Transverse colon (tissue), 4 donors: ENCODE results near the gene POU5F2. TPM values are rescaled to one million over a fixed set of nuclear protein-coding genes. Genes with fewer than 3 reads are reported as not detected.

ENCODE experiments used
- DNase-seq: peaks from one replicate; pipeline ENCODE4 v3.0.0-alpha.2; 2019
- H3K27ac ChIP-seq, 4 donors: fragments of 200-600 bp; sonication (generic); 2 replicates each; pipeline ENCODE4 v1.5.1; 2016 to 2018; ENCODE audit warnings: inconsistent platforms in 4 of 4
- H3K27me3 ChIP-seq: fragments of 200-600 bp; sonication (generic); 2 replicates; pipeline ENCODE4 v1.5.1; 2017; ENCODE audit warnings: inconsistent platforms
- H3K36me3 ChIP-seq, 4 donors: fragments of 200-600 bp; sonication (generic); 2 replicates each; pipeline ENCODE4 v1.5.1; 2017 to 2019; ENCODE audit warnings: inconsistent platforms in 4 of 4
- H3K4me1 ChIP-seq, 4 donors: fragments of 200-600 bp; sonication (generic); 2 replicates each; pipeline ENCODE4 v1.5.1; 2017 to 2020; ENCODE audit warnings: inconsistent platforms in 4 of 4
- H3K4me3 ChIP-seq, 4 donors: fragments of 200-600 bp; sonication (generic); 1 replicate in 1 of 4; 2 replicates in 3 of 4; pipeline versions ENCODE4 v1.5.1 to v1.6.1; 2017 to 2019; ENCODE audit warnings: inconsistent platforms in 4 of 4
- H3K9me3 ChIP-seq, 2 donors: fragments of 200-600 bp; sonication (generic); 2 replicates each; pipeline ENCODE4 v1.5.1; 2017 to 2019; ENCODE audit warnings: inconsistent platforms in 2 of 2
- EP300 ChIP-seq: sonication (generic); formaldehyde crosslinking; IDR thresholded peaks from one replicate; pipeline ENCODE4 v1.6.1; 2017; ENCODE audit warnings: antibody characterized with exemption, low read depth
- POLR2A ChIP-seq: fragments of 450-650 bp; IDR thresholded peaks from one replicate; pipeline ENCODE4 v1.6.1; 2016; ENCODE audit warnings: antibody characterized with exemption, mild to moderate bottlenecking, moderate library complexity
- POLR2AphosphoS5 ChIP-seq, 3 donors: sonication (generic); formaldehyde crosslinking; IDR thresholded peaks; one replicate each; pipeline ENCODE4 v1.6.1; 2016; ENCODE audit warnings: antibody characterized with exemption in 3 of 3
- WGBS, 2 donors: methylation state at CpG; one replicate each; pipeline ENCODE4 v1.1.5; 2018; ENCODE audit warnings: low coverage in 1 of 2; 5-methylcytosine and 5-hydroxymethylcytosine counted together
- in situ Hi-C, 4 donors: fragments of 200-750 bp; cut with MboI; loops; one replicate each; pipeline versions ENCODE4 v1.15.0 to v1.15.1; 2017; ENCODE audit warnings: low sequenced_read_pairs in 3 of 4, low pct_ligation_motif_present in 1 of 4, low pct_unique_long_range_greater_than_20kb in 1 of 4
- intact Hi-C: fragments of 100-400 bp; cut with DNase I; formaldehyde crosslinking; loops from one replicate; pipeline ENCODE4 v1.15.1; 2023; ENCODE audit warnings: low total_unique reads
- total RNA-seq, 4 donors: library from RNA; depleted of rRNA; stranded (reverse); fragments of >200 nt; gene quantifications; one replicate each; pipeline ENCODE4 v1.1.0, GENCODE V29; 2016
- TF ChIP-seq, protein P1 (sequence below), 5 experiments: fragments of 200-600 bp in 3 of 5; fragments of 450-650 bp in 2 of 5; sonication (generic) in 3 of 5; IDR thresholded peaks; 1 replicate in 2 of 5; 2 replicates in 3 of 5; pipeline ENCODE4 v1.5.1; 2016 to 2017; ENCODE audit warnings: antibody characterized with exemption in 5 of 5, inconsistent platforms in 3 of 5, mild to moderate bottlenecking in 2 of 5, moderate library complexity in 1 of 5

The POU5F2 gene
- 1 to 10 TPM; 1.1 to 7.8 (median 4.0) TPM for total RNA-seq

- Histone ChIP-seq H3K4me1 (no peaks in the 10 kb centered on the region), H3K9me3 (no peaks in the 10 kb centered on the region), H3K4me3 (no peak within 1 kb of the TSS), H3K27me3 (no peaks in the 10 kb centered on the region), H3K27ac (no peak within 1 kb of the TSS), H3K36me3 (no peaks in the 10 kb centered on the region)
- WGBS, 2 donors, result 94% methylated on average over 20 of the region's 29 CpGs; no CpG with 5 or more reads in 1 of the 2 donors
- TF ChIP-seq EP300 (no peak), POLR2AphosphoS5 (IDR thresholded peaks at IDR 0.05) (no peak), POLR2A (no peak)
- TF ChIP-seq, protein P1, sequence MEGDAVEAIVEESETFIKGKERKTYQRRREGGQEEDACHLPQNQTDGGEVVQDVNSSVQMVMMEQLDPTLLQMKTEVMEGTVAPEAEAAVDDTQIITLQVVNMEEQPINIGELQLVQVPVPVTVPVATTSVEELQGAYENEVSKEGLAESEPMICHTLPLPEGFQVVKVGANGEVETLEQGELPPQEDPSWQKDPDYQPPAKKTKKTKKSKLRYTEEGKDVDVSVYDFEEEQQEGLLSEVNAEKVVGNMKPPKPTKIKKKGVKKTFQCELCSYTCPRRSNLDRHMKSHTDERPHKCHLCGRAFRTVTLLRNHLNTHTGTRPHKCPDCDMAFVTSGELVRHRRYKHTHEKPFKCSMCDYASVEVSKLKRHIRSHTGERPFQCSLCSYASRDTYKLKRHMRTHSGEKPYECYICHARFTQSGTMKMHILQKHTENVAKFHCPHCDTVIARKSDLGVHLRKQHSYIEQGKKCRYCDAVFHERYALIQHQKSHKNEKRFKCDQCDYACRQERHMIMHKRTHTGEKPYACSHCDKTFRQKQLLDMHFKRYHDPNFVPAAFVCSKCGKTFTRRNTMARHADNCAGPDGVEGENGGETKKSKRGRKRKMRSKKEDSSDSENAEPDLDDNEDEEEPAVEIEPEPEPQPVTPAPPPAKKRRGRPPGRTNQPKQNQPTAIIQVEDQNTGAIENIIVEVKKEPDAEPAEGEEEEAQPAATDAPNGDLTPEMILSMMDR (IDR thresholded peaks at IDR 0.05), result no peak
- in situ Hi-C loops, result no loop called here
- intact Hi-C loops, result no loop called here
- DNase-seq, result no peak
Measured at GRCh38 chr5:93741136-93741811, at the start of gene POU5F2. Gene POU5F2 (minus strand): TSS chr5:93741600. CDS start chr5:93741563, 37 bp downstream.

DNA sequence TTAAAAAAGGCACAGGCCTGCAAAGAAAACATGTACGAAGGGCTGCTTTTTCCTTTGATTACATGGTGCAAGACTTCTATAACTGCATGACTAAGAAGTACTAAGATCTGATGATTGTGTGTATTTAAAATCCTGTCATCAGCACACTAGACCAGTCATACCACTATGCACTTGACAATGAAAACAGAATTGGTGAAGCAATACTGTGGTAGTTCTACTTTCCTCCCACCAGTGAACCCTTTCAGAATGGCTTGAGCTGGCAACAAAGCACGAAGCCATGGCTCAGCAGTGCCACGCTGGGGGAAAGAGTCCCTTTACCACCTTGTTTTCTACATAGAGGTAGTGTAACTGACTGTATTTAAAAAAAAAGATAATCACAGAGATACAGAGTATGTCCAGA lies 49.0 kb upstream of the POU5F2 start:
- Histone ChIP-seq H3K36me3 (no peaks in the 10 kb centered on the region), H3K27ac (no peak overlapping the region), H3K9me3 (no peaks in the 10 kb centered on the region), H3K4me1 (peaks cover 0 to 4% (median 0%) of the 10 kb centered on the region in 4 donors), H3K27me3 (no peaks in the 10 kb centered on the region), H3K4me3 (no peak overlapping the region)
- 93 to 97% methylated on average over 3 of the region's 3 CpGs for WGBS, 2 donors
- no peak for TF ChIP-seq EP300
- TF ChIP-seq POLR2A, result no peak
- TF ChIP-seq, protein P1 (IDR thresholded peaks at IDR 0.05), result no peak
- TF ChIP-seq POLR2AphosphoS5 (IDR thresholded peaks at IDR 0.05), result no peak
- DNase-seq, result no peak
- in situ Hi-C loops (loop anchor here (10.0 to 25.0 kb wide), 3 partner anchors 176 to 203 kb away; partner anchors contain the start of genes NR2F1 (in 1 of the 4) and NR2F1-AS1 (in 1 of the 4)), intact Hi-C loops (no loop called here)

DNA sequence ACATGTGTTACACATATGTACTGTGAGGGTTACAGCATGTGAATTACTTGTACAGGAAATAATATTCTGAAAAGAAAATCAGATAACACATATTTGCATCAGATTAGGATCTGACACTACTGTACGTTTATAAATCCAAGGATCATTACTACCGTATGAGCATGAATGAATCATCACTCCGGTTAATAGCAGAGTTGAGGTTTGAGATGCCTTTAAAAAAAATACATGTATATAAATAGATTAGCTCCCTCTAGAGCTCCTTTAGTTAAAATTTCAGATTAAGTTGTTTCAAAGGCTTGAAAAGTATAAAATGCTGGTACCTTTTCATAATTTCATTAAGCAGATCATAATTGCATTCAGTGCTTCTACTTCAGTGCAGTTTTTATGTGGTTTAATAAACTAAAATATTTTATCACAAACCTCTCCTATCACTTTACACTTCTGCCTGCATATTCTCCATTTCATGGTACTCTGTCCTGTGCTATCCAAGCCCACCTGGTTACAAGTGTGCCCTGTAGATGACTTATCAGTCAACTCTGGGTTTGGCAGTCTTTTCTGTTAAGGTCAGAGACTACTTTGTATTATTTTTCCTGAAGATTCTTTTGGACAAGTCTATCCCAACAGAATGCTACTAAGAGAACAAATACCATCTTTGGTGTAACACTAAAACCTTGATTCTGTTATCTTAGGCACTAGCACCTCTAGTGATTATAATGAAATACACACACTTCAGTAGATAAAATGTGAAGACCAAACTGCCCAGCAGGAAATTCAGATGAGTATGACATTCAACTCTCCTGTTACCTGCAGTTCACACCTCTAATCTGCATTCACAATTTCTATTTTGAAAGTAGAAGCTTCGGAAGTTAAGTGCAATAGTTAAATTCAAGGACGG lies 48.0 kb upstream of the POU5F2 start:
- Histone ChIP-seq H3K27me3 (no peaks in the 10 kb centered on the region), H3K4me1 (peaks cover 0 to 4% (median 0%) of the 10 kb centered on the region in 4 donors), H3K9me3 (no peaks in the 10 kb centered on the region), H3K36me3 (no peaks in the 10 kb centered on the region), H3K4me3 (no peak overlapping the region), H3K27ac (no peak overlapping the region)
- in situ Hi-C loops, result loop anchor here (10.0 to 25.0 kb wide), 3 partner anchors 175 to 202 kb away; partner anchors contain the start of genes NR2F1 (in 1 of the 4) and NR2F1-AS1 (in 1 of the 4)
- WGBS, 2 donors, result 73 to 75% methylated on average over 4 to 5 of the region's 5 CpGs
- no peak for DNase-seq
- TF ChIP-seq, protein P1 (IDR thresholded peaks at IDR 0.05), result no peak
- TF ChIP-seq EP300 (no peak), POLR2AphosphoS5 (IDR thresholded peaks at IDR 0.05) (no peak), POLR2A (no peak)
- intact Hi-C loops, result no loop called here

GRCh38 chr5:93787598-93787997 lies 46.2 kb upstream of the POU5F2 start:
- intact Hi-C loops, result no loop called here
- in situ Hi-C loops, result loop anchor here in 3 of 4 donors (25.0 kb wide), 2 partner anchors 175 to 200 kb away; partner anchors contain the start of genes NR2F1 (in 1 of the 3) and NR2F1-AS1 (in 1 of the 3)

More at GRCh38 chr5:93787598-93787997, 46.2 kb upstream of the POU5F2 start:
- no peak for TF ChIP-seq EP300
- no peak for TF ChIP-seq POLR2A
- TF ChIP-seq, protein P1 (IDR thresholded peaks at IDR 0.05), result no peak
- no peak for TF ChIP-seq POLR2AphosphoS5 (IDR thresholded peaks at IDR 0.05)
- H3K36me3 ChIP-seq, result no peaks in the 10 kb centered on the region
- H3K27ac ChIP-seq, result no peak overlapping the region
- no peak for DNase-seq
- peaks cover 0 to 4% (median 0%) of the 10 kb centered on the region in 4 donors for H3K4me1 ChIP-seq
- no peaks in the 10 kb centered on the region for H3K9me3 ChIP-seq
- 54 to 56% methylated on average over 1 of the region's 1 CpG for WGBS, 2 donors
- H3K27me3 ChIP-seq, result no peaks in the 10 kb centered on the region
- no peak overlapping the region for H3K4me3 ChIP-seq
